GM04503 (cell line): ENCODE data around the gene EML3.

Source experiments
- DNase-seq: peaks from one replicate; pipeline ENCODE4 v3.0.0-alpha.2; 2012; ENCODE audit warnings: low read depth

Gene EML3

GRCh38 chr11:62552485-62553079, 60.0 kb downstream of the EML3 start:
- no peak for DNase-seq
